SW 1271 (cell line): ENCODE data around the gene LMAN1.

Experiments
- DNase-seq, 2 experiments: peaks; one replicate each; lab custom pipeline; 2025; lab: John Stamatoyannopoulos, UW

Gene LMAN1

DNA sequence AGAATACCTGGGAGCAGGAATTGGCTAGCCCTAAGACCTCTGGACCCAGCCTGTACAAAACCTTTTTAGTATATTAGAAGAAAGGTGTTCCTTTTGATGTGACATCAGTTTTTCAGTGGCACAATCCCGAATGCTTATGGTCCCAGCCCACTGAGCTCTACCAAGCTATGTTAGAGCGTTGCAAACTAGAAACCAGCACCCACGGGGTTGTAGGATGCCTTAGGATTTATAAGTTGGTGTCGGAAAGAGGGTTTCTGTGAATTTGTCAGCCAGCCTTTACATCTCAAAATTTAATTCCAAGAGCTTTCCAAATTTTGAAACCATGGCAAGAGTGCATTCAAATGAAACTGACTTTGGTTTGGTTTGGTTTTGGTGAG lies 499 bp upstream of the LMAN1 start:
- no peak for DNase-seq

DNA sequence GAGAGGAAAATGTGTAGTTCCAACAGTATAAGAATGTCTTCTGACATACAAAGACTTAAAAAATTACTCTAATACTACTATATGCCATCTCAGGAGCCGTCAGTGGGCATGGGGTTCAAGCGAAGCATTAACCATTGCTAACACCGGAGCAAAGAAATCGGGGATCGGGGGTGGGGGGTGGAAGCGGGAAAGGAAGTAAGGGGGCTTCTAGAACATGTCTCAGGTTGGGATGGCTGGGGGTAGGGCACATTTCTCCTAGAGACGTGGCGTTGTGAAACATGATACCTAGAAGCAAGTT lies 702 bp downstream of the LMAN1 start:
- no peak for DNase-seq

DNA sequence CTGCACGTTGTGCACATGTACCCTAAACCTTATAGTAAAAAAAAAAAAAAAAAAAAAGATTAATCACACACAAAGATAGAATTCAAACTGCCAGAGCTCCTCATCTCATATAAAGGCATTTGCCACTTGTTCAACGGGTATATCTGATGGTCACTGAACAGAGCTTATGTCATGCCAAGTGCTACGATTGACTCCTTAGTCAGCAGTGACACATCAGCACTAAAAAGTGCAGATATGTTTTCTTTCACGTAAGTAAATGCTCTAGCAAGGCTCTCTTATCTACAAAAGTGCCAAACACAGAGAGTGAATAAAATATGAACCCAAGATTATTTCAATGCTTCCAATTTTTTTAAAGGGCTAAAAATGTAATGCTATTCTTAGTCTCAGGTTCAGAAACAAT lies 1.1 kb downstream of the LMAN1 start:
- DNase-seq = peak; percentile 4 to 35

DNA sequence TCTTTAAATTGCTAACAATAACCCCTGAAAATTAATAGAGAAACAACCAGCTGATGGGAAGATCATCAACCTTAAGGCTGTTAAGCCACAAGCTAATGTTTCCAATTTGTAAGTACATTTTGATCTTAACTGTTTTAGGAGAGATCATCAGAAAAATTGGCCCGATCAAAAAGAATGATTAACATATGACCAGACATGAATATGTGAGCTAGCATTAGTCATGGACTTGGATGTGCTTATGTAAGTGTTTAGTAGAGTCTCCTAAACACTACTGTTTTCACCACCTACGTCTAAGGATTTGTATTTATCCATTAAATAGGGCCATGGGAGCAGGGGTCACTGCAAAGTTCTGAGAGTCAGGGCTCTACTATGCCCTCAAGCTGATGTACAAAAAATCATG lies 4.3 kb downstream of the LMAN1 start:
- no peak for DNase-seq

DNA sequence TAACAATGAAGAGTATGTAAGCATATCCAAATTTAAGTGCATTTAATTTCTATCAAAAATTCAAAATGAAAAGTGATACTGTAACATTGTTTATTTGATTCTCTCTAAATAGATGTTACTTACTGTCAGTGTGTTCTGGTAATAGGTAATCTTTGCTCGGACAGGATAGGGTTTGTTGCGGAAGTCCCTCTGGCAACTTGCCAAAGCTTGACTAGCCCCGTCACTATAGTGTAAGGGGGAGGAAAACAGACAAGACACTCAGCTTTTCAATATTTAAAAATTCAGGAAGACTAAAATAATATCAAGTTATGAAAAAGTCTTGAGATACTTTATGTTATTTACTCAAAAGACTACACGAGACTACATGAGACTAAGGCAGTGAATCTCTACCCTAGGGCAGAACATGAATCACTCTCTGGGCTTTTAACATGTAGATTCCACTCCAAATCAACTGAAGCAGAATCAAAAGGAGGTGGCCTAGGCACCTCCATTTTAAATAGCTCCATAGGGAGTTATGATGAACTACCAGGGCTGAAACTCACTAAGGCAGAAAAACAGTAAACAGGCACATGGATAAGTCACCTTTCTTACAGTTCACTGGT lies 5.9 kb downstream of the LMAN1 start:
- no peak for DNase-seq

DNA sequence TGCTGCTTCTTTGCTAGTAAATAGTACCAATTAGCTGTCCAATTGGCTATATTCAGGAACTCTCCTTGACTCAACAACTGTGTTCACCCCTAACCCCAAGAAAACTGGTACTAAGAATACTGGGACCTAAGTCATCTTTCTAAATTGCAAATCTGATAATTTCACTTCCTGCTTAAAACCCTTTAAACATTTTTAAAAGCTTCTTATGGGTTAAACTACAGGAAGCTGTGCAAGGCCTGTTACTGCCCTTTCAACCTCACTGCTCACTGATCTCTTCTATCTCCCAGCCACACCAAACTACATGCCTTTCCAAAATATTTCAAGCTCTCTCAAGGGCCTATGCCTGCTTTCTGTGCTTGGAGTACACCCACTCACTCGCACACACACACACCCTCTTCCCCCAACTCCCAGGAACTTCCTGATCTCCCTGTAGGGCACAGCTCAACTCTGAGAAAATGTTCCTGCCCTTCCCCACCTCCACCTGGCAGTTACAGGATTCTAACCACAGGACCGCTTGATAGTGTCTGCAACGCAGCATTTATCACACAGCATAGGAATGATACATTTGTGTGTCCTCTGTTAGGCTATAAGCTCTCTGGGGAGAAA lies 6.7 kb downstream of the LMAN1 start:
- DNase-seq = no peak

DNA sequence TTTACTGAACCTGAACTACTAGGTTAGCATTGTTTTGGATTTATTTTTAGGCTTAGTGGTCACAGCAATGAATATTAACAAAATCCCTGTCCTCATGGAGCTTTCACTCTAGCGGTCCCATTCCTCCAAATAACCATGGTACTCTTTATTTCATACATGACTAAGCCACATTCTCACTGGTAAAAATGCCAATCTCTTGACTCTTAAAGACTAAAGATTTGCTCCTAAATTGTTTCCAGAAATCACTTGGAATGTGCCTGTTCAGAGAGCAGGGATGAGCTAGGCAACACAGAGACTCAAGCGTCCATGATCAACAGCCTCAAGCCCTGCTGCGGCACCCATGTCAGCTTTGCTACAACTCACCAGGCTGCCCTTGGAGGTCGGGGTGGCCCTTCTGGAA lies 13.5 kb downstream of the LMAN1 start:
- DNase-seq = no peak

DNA sequence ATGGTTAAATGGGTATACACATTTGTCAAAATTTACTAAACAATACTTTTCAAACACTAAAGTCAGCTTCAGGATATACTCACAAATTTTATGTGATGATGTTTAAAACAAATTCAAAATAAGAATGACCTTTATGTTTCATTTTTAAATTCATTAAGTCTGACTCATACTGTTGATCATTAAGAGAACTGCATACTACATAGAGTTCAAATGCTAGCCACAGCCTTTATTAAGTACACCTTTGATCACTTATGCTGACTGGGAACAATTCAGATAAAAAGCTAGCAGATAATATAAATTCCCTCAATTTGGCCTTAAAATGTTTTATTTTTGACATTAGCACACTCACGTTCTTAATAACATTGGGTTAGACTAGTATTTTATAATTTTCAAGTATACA lies 14.1 kb downstream of the LMAN1 start:
- no peak for DNase-seq

DNA sequence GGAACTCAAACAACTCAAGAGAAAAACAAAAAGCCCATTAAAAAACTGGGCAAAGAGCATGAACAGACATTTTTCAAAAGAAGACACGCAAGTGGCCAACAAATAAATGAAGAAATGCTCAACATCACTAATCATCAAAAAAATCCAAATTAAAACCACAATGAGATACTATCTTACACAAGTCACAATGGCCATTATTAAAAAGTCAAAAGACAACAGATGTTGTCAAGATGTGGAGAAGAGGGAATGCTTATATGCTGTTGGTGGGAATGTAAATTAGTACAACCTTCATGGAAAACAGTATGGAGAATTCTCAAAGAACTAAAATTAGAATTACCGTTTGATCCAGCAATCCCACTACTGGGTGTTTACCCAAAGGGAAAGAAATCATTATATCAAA lies 15.1 kb downstream of the LMAN1 start:
- no peak for DNase-seq

DNA sequence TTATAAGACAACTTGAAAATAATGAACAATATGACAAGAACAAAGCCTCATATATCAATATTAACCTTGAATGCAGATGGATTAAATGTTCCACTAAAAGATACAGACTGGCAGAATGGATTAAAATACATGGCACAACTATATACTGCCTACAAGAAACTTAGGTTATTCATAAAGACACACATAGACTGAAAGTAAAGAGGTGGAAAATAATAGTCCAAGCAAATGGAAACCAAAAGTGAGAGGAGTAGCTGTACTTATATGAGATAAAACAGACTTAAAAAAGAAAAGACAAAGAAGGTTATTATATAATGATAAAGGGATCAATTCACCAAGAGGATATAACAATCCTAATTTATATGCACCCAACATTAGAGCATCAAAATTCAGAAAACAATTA lies 18.2 kb downstream of the LMAN1 start:
- no peak for DNase-seq

DNA sequence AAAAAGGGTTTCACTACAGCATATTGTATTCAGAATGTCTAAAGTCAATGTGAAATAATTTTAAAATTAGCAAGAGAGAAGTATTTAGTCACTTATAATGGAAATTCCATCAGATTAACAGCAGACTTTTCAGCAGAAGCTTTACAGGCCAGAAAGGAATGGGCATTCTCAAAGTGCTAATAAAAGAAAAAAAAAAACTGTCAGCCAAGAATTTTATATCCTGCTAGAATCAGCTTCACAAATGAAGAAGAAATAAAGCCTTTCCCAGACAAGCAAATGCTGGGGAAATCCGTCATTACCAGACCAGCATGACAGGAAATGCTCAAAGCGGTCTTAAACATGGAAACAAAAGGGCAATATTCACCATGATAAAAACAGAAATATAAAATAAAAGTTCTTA lies 18.8 kb downstream of the LMAN1 start:
- DNase-seq = no peak

DNA sequence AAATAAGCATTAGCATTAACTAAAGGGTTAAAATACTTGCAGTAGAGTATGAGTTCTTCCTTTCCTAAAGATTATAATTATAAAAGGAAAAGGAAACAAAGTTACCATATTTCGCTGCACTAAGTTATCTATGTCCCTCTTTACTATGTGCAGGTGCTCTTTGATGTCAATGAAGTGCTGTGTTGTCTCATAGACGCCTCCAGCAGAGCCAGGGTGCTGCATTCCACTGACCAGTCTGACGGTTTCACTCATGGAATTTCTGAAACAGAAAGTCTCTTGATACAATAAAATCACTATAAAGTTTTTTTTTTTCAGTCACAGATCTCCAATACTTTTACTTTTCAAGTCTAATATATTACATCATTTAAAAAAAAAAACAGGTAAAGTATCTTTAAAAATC lies 26.1 kb downstream of the LMAN1 start:
- DNase-seq = no peak

DNA sequence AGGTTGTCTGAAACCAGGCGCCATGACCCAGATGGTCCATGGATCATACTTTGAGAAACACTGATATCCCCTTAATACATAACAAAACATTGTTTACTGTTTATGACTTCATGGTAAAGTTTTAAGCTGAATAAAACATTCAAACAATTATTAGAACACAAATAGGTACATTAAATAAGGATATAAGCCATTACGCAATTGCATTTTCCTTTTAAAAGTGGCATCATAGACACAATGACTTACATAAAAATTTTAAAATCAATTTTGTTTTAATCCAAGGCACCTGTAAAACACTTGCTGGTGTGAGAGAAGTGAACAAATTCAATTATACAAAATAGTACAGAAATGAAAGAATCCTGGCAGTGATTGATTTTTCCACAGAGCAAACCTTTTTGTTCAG lies 30.4 kb downstream of the LMAN1 start:
- no peak for DNase-seq

DNA sequence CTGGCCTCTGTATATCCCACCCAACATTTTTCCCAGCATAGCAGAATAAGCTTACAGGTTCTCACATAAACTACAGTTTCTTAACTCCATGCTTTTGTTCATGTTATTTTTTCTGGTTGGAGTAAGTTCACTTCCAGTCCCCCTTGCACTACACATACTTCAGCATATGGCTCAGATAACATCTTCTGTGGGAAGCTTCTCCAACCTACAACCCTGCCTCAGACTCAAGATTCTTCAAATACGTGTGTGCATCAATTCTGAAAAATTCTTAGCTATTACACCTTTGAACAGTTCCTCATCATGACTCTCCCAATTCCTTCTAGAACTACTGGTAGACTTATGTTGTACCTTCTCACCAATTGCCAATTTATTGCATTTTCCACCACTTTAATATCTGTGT lies 33.1 kb downstream of the LMAN1 start:
- DNase-seq = no peak

DNA sequence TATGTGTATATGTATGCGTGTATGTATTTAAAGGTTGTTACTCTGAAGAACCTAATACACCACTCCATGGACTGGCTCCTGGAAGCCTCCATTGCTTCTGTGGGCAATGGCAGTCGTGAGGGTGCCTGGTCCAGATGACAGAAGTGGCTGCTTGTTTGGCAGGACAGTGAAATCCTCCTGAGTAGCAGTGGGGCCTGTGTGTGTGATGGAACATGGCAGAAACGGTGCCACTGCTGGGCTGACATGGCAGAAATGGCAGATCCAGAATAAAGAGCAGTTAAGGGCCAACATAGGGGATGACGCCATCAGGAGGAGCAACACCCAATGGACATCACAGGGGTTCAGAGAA lies 34.5 kb downstream of the LMAN1 start:
- DNase-seq = no peak

DNA sequence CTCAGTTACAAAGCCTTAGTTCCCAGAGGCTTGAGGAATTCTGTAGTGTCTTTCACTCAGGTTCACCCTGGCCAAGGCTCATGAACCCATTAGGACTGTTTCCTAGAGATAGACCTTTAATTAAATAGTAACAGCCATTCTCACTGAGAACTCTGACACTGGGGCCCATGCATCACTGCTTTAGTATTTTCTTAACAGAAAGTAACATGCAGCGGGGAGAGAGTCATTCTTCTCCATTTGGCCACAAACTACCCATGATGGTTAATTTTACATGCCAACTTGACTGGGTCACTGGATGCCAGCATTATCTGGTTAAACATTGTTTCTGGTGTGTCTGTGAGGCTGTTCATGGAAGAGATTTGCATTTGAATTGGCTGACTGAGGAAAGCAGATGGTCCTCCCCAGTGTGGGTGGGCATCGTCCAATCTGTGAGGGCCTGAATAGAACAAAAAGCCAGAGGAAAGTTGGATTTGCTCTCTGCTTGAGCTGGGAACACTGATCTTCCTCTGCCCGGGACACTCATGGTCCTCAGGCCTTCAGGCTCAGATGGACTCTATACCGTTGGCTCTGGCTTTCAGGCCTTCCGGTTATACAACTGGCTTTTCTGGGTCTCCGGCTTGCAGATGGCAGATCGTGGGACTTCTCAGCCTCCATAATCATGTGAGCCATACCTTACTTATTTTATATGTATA lies 35.0 kb downstream of the LMAN1 start:
- no peak for DNase-seq

DNA sequence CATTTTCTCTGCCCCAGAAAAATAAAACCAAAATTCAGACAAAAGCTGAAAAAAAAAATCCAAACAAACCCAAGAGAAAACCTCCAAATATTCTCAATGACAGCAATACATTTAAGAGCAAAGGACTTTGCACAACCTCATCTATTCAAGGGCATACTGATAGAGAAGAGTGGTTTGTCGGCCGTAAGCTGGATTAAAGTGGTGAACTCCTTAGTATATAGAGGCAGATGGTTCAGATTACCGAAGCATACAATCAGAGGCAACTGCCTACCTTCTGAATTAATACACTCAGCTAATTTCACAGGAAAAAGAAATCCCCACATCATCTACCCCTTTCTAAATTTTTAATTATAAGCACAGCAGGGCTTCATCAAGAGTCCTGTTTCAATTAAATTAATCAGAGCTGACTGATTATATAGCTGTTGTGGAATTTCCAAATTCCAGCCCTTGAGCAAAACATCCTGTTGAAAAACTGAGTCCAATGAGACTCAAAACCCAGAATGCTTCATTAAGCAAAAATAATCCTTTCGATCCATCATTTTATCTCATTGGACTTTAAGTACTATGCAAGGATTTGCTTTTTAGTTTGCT lies 40.5 kb downstream of the LMAN1 start, which contains the start of gene CPLX4:
TSS of gene CPLX4 (minus strand) at position 190 of the 591 bp plus-strand sequence. CDS start at position 3, 187 bp downstream.
- no peak for DNase-seq

DNA sequence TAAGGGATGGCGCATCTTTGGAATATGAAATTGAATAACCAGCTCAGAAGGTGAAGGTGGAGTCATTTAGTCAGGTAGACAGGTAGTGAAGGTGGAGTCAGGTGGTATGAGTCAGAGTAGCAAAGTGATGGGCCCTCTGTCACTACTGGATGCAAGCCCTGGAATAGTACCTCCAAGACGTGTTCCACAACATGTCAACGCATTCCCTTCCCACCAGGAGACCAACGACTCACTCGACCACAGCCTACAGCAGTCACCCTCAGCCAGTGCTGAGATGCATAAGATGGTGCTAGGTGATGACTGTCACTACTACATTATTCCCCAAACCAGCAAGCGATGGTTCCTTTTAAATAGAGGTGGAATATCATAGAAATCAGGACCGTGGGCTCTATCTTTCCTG lies 47.4 kb downstream of the LMAN1 start:
- DNase-seq = no peak

DNA sequence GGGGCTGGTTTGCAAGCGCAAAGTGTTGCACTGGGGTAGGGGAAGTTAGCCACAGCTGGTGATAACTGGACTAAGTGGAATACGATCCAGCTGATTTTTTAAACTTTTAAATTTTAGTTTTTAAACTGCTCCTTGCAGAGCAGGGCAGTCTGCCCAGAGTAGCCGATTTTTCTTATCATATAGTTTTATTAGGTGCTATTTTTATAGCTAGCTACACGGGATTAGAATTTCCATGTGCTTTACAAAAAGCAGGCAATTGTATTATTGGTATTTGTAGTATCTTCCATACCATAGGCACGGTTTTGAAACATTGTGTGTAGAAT lies 50.2 kb downstream of the LMAN1 start:
- DNase-seq = no peak

DNA sequence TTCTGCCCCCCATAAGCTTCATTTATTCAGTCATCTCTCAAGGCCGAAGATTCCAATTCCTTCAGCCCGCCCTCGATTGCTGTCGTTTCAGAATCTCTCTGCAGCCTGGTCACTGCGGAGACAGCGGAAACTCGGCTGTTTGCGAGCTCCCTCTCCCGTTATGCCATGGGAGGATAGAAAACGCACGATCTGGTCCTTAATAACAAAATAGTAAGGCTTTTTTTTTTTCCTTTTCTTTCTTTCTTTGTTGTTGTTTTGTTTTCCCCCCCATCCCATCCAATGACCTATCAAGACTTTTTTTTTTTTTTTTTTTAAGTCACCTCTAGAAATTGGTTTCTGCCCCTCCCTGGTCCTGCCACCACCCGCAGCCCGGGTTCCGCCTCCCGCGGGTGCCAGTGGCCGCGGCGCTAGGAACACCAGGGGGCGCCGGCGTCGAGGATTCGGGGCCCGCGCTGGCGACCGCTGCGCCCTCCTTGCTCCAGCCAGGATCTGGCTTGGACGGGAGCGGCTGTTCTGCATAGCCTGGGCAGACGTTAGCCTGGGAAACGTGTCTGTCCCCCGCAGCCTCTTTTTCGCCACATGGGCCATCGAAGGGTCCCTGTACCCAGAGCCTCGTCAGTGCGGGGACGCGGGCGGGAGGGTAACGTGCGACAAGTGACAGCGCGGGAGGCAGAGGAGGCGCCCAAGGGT lies 50.7 kb downstream of the LMAN1 start:
- DNase-seq = peak in 1 of 2 experiments; percentile 35

DNA sequence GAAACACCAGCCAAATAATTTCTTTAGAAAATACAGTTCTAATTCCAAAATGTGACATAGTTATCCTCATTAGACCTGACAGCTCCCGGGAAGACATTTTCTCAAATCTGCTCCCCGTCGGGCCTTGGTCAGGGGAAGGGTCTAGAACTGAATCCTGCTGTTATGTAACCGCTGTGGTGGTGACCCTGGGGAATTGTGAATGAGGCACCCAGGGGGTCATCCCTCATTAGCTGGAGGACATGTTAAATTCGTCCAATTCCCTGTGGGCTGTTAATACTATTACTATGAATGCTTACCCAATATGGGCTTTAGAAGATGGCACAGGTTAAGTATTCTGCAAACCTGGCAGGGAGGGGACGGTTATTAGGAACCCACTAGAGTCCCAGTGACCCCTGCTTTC lies 52.4 kb downstream of the LMAN1 start:
- no peak for DNase-seq

DNA sequence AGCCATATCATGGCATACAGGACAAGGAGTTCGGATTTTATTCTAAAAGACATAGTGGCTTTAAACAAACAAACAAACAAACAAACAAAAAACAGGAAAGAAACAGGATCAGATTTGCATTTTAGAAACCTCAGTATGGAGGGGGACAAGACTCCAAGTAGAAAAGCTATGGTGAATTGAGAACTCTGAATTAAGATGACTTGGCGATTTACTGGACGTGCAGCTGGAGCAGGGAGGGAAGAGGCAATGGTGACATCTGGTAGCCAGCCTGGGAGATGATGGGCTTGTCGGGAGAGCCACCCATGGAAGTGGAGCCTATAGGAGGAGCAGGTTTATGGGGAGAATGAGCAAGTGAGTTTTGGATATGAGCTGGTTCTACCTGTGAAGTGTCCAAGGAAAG lies 53.8 kb downstream of the LMAN1 start:
- no peak for DNase-seq

DNA sequence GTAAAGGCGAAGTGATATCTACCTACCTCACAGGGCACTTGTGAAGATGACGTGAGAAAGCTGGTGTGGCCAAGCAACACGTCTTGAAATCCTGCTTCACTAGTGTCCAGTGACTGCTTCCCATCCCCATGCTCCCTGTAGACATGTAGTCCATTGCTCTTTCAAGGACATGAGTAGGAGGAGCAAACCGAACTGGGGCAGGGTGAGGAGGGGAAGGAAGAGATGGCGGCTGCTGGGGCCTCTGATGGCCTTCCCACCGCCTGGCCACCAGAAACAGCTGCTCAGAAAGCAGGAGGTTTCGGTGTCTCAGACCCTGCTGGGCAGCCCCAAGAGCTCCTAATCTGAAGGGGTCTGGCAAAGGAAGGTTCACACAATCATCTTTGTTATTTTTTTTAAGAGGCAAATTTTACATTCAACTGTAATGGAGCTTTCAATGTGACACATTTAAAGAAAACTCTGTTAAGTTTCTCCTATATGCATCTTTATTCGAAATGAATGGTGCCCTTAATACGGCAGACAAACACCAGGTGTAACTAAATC lies 55.3 kb downstream of the LMAN1 start:
- DNase-seq = no peak
